Left forelimb (tissue), 1 donor: ENCODE measurements around the gene TMEM88.
"Not testable (repeated sequence)": the region's sequence is repeated elsewhere in the genome, so short reads cannot be mapped to it uniquely, and the experiment has no call there.

Experiments used
- DNase-seq: peaks from one replicate; pipeline ENCODE4 v3.0.0-alpha.2; 2018; ENCODE audit warnings: low spot score

Gene TMEM88, protein sequence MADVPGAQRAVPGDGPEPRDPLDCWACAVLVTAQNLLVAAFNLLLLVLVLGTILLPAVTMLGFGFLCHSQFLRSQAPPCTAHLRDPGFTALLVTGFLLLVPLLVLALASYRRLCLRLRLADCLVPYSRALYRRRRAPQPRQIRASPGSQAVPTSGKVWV

DNA sequence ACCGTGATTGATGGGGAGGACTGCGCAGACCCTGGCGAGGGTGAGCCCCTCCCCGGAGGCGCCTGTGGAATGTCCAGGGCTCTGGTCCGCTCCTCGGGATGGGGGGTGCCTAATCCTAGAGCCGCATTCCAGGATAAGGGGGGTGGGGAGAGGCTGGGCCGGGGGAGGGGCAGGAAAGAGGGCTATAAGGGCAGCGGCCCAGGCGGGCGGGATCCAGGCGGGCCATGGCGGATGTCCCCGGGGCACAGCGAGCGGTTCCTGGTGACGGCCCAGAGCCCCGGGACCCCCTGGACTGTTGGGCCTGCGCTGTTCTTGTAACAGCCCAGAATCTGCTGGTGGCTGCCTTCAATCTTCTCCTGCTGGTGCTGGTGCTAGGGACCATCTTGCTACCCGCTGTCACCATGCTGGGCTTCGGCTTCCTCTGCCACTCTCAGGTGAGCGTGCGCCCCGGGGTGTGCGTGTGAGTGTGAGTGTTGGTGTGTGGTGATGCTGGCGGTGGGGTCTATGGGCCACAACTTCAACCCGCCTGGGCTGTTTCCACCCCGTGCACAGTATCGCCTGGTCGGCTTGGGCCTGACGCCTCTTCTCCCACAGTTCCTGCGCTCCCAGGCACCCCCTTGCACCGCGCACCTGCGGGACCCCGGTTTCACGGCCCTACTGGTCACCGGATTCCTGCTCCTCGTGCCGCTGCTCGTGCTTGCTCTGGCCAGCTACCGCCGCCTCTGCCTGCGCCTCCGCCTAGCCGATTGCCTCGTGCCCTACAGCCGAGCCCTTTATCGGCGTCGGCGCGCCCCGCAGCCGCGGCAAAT is at the start of gene TMEM88:
Gene TMEM88, plus strand, starts transcription at position 216 of the 809 bp plus-strand sequence. Its CDS starts 9 bp downstream, at position 225.
- DNase-seq, result peak; percentile 67

DNA sequence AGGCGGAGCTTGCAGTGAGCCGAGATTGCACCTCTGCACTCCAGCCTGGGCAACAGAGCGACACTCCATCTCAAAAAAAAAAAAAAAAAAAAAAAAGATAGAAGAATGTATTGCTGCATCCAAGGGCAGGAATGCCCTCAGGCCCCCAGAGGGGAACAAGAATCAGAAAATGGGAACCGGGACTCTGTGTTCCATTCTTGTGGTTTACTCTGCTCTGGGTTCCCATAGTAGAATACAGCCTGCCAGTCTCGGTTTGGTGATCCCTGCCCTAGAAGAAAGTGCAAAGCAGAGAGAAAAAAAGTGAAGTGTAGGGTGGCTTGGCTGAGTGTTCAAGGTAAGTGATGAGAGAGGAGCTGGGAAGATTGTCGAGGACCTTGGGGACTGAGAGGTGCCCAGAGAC is 48.3 kb upstream of the TMEM88 start:
- DNase-seq, result no peak

DNA sequence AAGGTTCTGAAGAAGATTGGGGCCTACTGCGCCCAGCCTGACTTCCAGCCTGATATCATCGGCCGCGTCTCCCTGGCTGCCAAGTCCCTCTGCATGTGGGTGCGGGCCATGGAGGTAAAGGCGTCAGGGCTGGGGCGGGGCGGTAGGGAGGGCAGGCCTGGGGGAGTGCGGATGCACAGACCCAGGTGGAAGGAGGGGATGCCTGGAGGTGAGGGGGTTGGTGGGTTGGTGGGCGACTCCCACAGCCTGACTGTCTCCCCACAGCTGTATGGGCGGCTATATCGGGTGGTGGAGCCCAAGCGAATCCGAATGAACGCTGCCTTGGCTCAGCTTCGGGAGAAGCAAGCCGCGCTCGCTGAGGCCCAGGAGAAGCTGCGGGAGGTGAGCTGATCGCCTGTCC is 47.7 kb upstream of the TMEM88 start:
- no peak for DNase-seq

DNA sequence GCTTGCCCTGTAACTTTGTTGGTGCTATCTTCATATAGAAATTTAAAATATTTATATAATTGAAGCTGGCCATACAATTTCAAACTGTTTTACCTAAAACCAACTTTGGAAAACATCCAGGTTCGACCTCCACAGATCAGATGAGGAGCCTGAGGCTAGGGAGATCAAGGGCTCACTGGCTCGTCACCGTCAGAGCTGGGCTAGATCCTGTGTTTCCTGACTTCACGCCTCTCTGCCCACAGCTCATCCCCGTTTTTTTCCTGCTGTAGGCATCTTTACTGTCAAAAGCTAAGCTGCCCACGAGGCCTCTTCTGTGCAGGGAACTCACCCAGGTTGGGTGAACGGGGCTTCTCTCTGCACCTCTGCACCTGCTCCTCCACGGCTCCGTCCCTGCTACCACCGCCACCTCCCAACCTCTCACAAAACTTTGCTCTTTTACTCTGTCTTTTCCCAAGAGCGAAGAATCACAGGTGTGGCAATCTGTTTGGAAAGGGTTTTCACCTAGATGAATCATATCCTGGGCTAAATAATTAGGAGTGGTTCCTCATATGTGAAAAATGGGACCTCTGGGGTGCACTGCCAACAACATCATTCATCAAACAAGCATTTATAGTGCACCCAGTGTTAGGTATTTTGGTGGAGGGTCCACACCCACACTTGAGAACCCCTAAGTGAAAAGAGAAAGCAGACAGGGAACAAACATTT is 45.6 kb upstream of the TMEM88 start:
- DNase-seq, result no peak

DNA sequence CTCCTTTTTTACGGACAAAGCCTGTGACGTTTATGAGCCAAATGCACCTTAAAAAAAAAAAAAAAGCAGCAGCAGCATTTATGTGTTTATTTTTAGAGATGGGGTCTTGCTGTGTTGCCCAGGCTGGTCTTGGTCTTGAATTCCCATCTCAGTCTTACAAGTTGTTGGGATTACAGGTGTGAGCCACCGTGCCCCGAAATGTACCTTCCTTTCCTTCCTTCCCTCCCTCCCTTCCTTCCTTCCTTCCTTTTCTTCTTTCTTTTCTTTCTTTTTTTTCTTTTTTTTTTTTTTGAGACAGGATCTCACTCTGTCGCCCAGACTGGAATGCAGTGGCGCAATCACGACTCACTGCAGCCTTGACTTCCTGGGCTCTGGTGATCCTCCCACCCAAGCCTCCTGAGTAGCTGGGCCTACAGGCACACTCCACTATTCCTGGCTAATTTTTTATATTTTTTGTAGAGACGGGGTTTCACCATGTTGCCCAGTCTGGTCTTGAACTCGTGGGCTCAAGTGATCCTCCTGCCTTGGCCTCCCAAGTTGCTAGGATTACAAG is 45.0 kb upstream of the TMEM88 start:
- not testable (repeated sequence) for DNase-seq

DNA sequence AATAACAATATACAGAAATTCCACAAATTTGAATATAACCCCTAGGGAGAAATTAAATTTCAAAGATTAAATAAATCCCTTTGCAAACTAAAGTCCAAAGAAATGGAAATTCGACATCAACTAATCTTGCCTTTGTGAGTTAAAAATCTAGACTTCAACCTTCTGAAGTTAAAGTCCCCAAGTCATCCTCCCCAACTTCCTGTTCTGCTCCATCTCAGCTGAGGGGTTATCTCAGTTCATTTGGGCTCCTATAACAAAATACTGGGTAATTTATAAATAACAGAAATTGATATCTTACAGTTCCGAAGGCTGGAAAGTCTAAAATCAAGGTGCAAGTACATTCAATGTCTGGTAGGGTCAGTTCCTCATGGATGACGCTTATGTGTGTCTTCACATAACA is 43.6 kb upstream of the TMEM88 start:
- DNase-seq, result no peak

DNA sequence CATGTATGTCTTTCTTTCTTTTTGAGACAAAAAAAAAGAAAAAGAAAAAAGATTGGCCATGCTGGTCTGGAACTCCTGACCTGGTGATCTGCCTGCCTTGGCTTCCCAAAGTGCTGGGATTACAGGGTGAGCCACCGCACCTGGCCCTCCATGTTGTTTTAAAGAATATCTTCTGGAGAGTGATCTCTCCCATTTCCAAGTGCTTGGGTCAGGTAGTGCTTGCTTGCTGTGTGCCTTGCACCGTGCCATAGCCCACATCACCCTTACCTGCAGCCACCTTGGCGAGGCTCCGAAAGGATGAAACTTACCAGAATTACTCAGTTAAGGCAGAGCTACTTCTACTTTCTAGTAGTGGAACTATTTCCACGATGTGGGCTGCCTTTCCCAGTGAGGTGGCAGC is 39.9 kb upstream of the TMEM88 start:
- DNase-seq, result no peak

DNA sequence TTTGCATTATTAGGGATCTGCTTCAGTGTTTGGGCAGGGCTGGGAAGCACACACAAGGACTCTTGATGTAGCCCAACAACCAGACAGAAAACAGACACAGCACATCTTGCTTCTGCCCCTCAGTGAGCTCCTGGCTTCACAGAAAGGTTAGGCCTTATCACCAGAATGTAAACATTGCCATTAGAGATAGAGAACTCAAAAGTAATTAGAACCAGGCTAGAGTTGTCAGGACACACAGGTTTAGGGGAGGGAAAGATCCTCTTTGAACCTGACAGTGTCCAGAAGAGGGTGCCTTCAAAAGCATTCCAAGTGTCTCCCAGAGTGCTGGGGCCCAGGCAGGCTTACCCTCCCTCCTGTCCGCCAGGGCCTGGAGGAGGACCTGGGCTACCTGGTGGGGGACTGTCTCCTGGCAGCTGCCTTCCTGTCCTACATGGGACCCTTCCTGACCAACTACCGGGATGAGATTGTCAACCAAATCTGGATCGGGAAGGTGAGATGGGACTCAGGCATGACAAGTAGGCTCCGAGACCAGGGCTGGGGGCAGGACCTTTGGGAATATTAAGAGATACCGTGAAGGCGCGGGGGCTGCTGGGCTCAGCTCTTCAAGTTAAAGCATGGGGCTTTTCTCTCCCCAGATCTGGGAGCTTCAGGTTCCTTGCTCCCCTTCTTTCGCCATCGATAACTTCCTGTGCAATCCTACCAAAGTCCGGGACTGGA is 37.8 kb upstream of the TMEM88 start:
- DNase-seq, result no peak

DNA sequence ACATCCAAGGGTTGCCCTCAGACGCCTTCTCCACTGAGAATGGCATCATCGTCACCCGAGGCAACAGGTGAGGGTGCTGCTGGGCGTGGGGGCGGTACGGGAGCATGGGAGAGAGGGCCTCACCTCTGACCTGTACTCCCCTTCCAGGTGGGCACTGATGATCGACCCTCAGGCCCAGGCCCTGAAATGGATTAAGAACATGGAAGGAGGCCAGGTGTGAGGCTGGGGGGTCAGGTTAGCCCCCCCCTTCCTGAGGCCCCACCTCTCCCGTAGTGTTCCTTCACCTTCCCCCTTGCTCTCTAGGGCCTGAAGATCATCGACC is 37.3 kb upstream of the TMEM88 start:
- no peak for DNase-seq

DNA sequence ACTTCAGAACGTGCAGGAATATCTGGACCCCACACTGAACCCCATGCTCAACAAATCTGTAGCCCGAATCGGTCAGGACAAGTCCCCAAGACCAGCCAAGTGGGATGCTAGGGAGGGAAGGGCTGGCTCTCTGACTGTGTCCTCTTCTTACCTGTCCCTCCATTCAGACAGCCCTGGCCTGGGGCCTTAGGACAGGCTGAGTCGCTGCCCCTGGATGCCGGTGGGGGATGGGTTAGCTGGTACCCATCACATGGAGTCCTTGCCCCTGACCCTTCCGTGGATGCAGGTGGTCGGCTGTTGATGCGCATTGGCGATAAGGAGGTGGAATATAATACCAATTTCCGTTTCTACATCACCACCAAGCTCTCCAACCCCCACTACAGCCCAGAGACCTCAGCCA is 36.8 kb upstream of the TMEM88 start:
- DNase-seq, result no peak

DNA sequence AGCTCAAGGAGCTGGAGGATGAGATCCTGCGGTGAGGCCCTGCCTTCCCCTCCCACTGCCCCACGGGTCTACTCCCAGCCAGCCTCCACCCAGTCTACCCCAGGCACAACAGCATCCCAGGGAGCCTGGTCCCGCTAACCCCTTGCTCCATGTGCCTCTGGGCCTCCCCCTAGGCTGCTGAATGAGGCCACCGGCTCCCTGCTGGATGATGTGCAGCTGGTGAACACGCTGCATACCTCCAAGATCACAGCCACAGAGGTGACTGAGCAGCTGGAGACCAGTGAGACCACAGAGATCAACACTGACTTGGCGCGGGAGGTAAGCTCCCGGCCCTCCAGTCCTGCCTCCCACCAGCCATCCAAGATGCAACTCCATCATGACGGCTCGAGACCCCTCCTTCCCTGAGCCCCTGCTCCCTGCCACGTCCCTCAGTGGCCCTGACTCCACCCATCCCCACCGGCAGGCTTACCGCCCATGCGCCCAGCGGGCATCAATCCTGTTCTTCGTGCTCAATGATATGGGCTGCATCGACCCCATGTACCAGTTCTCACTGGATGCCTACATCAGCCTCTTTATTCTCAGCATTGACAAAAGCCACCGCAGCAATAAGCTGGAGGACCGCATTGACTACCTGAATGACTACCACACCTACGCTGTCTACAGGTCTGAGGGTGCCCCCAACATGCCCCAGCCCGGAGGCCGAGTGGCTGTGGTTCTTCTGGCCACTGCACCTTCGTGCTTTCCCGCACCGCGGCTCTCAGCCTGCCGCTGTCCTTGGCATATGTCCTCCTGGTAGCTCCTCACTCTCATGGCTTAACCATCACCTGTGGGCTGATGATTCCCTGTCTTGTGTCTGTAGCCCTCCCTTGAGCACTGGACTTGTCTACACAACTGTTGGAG is 35.9 kb upstream of the TMEM88 start:
- no peak for DNase-seq

DNA sequence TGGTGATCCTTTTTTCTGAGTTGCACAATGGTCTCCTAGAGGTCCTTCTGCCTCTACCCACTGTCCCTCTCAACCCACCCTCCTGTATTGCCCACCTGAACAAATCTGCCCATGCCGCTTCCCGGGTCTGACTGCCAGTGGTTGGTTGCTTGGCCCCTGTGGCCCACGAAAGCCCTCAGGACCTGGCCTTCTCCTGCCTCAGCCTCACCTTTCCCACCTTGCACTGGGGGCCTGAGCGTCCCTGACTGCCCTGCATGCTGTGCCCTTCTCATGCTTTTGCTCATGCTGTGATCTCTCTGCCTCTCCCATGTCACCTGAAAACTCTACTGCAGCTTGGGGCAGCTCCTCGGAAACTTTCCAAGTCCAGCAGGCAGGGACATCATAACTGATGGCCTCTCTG is 34.6 kb upstream of the TMEM88 start:
- DNase-seq, result no peak

DNA sequence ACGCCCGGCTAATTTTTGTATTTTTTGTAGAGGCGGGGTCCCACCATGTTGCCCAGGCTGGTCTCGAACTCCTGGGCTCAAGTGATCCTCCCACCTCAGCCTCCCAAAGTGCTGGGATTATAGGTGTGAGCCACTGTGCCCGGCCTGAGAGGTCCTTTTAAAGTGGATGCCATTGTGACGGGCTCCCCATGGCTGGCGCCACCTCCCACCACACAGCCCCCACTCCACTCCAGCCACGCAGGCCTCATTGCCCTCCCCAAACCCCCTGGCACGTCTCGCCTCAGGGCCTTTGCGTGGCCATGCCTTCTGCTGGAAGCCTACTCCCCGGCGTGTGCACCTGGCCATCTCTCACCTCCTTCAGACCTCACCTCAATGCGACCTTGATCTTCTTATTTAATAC is 32.7 kb upstream of the TMEM88 start:
- no peak for DNase-seq

DNA sequence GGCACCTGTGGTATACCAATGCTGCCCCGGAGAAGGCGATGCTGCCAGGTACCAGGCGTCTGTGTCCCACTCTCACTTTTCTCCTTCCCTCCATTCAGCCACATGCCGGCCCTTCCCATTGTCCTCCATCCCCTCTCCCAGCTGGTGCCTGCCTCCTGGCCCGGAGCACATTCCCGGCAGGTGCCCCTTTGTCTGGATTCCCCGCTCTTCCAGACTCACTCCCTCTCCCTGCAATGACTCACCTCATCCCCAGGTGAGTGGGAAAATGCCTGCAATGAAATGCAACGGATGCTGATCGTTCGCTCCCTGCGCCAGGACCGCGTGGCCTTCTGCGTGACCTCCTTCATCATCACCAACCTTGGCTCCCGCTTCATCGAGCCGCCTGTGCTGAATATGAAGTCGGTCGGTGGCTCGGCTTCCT is 31.3 kb upstream of the TMEM88 start:
- no peak for DNase-seq

DNA sequence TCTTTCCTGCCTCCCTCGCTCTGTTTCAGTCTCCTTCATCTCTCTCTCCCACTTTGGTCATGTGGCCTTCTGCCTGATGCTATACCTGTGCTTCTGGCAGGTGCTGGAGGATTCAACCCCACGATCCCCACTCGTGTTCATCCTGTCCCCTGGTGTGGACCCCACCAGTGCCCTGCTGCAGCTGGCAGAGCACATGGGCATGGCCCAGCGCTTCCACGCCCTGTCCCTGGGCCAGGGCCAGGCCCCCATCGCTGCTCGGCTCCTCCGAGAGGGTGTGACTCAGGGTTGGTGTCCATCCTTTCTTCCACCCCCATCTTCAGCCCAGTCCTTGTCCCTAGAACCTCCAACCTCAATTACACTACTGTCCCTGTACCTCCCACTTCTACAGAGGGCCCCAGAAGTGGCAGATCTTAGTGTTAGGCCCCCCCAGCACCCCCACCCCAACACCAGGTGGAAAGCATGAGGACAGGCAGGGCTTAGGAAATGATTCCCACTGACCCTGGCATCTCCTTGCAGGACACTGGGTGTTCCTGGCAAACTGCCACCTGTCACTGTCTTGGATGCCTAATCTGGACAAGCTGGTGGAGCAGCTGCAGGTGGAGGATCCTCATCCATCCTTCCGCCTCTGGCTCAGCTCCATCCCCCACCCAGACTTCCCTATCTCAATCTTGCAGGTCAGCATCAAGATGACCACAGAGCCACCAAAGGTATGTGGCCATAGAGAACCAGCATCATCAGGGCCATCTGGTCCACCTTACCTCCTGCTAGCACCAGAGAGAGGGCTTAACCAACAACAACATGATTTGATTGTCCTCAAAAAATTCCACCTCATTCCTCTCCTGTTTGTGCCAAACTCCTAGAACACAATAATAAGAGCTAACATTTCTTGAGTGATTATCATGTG is 30.6 kb upstream of the TMEM88 start:
- DNase-seq, result no peak

DNA sequence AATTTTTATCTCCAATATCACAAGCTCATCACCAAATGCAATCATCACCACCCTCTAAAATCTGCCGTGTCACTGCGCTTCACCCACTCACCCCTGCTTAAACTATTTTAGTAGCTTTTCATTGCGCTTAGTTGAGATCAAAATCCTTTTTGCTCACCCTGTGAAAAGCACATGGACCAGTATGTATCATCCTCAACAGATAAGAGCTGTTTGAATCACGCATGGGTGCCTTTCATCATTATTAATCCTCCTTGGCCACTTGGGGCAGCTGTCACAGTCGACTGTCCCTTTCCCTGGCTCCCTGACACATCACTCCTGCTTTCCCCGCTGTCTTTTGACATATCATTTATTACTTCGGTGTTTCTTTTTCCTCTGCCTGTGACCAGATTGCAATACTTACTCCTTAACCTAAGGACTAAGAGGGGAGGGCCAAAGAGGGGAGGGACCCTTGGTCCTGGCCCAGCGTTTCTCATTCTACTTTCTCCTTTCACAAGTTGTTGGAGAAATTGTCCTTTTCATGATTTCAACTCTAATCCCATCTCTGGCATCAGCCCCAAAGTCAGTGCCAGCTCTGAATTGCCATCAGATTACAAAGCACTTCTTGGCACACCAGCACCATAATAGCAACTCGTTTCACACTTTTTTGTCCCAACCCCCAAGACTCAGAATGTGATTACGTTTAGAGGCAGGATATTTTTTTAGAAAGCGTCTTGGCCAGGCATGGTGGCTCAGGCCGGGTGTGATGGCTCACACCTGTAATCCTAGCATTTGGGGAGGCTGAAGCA is 29.5 kb upstream of the TMEM88 start:
- DNase-seq, result no peak

DNA sequence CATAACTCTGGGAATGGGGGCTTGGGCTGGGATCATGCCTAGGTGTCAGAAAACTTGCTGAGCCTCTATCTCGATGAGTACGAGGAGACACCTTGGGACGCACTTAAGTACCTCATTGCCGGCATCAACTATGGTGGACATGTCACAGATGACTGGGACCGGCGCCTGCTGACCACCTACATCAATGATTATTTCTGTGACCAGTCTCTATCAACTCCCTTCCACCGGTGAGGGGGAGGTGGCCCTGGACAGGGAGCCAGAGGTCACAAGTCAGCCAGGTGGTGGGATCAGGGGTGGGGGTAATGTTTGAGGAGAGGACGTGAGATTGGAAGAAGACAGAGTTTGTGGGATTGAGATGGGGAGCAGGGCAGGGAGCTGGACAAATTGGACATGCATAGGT is 24.2 kb upstream of the TMEM88 start:
- no peak for DNase-seq

DNA sequence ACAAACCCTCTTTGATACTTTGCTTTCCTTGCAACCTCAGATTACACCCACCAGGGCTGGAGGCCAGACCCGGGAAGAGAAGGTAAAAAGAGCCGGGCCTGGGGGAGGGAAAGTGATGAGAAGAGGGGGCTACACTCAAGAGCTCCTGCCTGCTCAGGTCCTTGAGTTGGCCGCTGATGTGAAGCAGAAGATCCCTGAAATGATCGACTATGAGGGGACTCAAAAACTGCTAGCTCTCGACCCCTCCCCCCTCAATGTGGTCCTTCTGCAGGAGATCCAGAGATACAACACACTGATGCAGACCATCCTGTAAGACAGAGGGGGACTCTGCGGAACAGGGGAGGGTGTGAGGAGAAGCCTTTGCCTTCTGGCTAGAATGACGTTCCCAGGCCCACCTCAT is 23.6 kb upstream of the TMEM88 start:
- DNase-seq, result no peak

DNA sequence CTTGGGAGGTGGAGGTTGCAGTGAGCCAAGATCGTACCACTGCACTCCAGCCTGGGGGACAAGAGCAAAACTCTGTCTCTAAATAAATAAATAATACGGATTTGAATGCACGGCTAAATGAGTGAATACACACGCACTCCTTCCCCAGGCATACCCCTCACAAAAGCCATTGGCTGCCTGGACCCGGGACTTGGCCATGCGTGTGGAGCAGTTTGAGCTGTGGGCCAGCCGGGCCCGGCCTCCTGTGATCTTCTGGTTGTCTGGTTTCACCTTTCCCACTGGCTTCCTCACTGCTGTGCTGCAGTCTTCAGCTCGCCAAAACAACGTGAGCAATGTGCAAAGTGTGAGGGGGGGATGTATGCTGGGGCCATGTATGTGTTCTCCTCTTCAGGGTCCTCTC is 22.4 kb upstream of the TMEM88 start:
- no peak for DNase-seq
